ENCODE data around the gene CDC42BPB.
A peak's percentile ranks its signal among the peaks of the same experiment; 100 is the strongest.
"Not testable (repeated sequence)": the region's sequence is repeated elsewhere in the genome, so short reads cannot be mapped to it uniquely, and the experiment has no call there.

CDC42BPB gene

GRCh38 chr14:102909462-102909861, 147.9 kb downstream of the CDC42BPB start:
- no peak for DNase-seq

- no peak for DNase-seq
Measured at GRCh38 chr14:102908766-102909455, 148.4 kb downstream of the CDC42BPB start.

GRCh38 chr14:102907980-102908730, 149.2 kb downstream of the CDC42BPB start:
- no peak for DNase-seq

GRCh38 chr14:102907303-102907844, 150.0 kb downstream of the CDC42BPB start:
- DNase-seq: no peak

GRCh38 chr14:102906616-102907302, 150.6 kb downstream of the CDC42BPB start:
- DNase-seq: no peak

GRCh38 chr14:102905116-102906108, 151.9 kb downstream of the CDC42BPB start:
- DNase-seq: no peak

- no peak for DNase-seq
Measured at GRCh38 chr14:102903889-102904512, 153.3 kb downstream of the CDC42BPB start.

GRCh38 chr14:102903248-102903888, 154.0 kb downstream of the CDC42BPB start:
- no peak for DNase-seq

- DNase-seq: no peak
Measured at GRCh38 chr14:102902523-102903247, 154.7 kb downstream of the CDC42BPB start.

GRCh38 chr14:102902086-102902485, 155.3 kb downstream of the CDC42BPB start:
- no peak for DNase-seq

- peak; percentile 36 for DNase-seq
Measured at GRCh38 chr14:102901633-102902032, 155.7 kb downstream of the CDC42BPB start.

- DNase-seq: no peak
Measured at GRCh38 chr14:102900631-102901571, 156.4 kb downstream of the CDC42BPB start.

GRCh38 chr14:102899516-102899900, 157.8 kb downstream of the CDC42BPB start:
- no peak for DNase-seq

GRCh38 chr14:102898776-102899515, 158.4 kb downstream of the CDC42BPB start:
- DNase-seq: no peak

- no peak for DNase-seq
Measured at GRCh38 chr14:102898298-102898697, 159.1 kb downstream of the CDC42BPB start.

GRCh38 chr14:102897299-102898027, 159.9 kb downstream of the CDC42BPB start:
- DNase-seq: no peak

GRCh38 chr14:102896735-102897134, 160.6 kb downstream of the CDC42BPB start:
- DNase-seq: not testable (repeated sequence)

- DNase-seq: no peak
Measured at GRCh38 chr14:102893452-102893851, 163.9 kb downstream of the CDC42BPB start.

All from NK-92 treated with Interleukin-12 subunit alpha and Interleukin-12 subunit beta, amount 100 ng/mL, for 24 hours (cell line).